ENCODE data around the gene TNNT1.
A peak's percentile ranks its signal among the peaks of the same experiment; 100 is the strongest.
"Not testable (repeated sequence)": the region's sequence is repeated elsewhere in the genome, so short reads cannot be mapped to it uniquely, and the experiment has no call there.

Gene TNNT1

GRCh38 chr19:55166530-55167268 lies 17.7 kb upstream of the TNNT1 start, which contains the start of gene DNAAF3:
DNAAF3 (minus strand) TSS chr19:55166613; CDS start chr19:55166413, 200 bp downstream.
- peak; percentile 97 for DNase-seq

- peak; percentile 31 for DNase-seq
Observed at GRCh38 chr19:55165952-55166529, 17.0 kb upstream of the TNNT1 start.

GRCh38 chr19:55161571-55162322 lies 12.7 kb upstream of the TNNT1 start:
- DNase-seq = no peak

- DNase-seq = no peak
Observed at GRCh38 chr19:55160986-55161365, 12.0 kb upstream of the TNNT1 start.

- peak; percentile 66 for DNase-seq
Observed at GRCh38 chr19:55160128-55160985, 11.4 kb upstream of the TNNT1 start.

- no peak for DNase-seq
Observed at GRCh38 chr19:55158848-55159749, 10.1 kb upstream of the TNNT1 start.

GRCh38 chr19:55158423-55158822 lies 9.4 kb upstream of the TNNT1 start:
- DNase-seq = no peak

GRCh38 chr19:55157064-55157908 lies 8.3 kb upstream of the TNNT1 start, which contains the start of gene TNNI3:
TNNI3 (minus strand) TSS chr19:55157732; CDS start chr19:55157589, 143 bp downstream.
- DNase-seq = no peak

GRCh38 chr19:55156202-55157063 lies 7.4 kb upstream of the TNNT1 start:
- no peak for DNase-seq

- DNase-seq = not testable (repeated sequence)
Observed at GRCh38 chr19:55155784-55156183, 6.8 kb upstream of the TNNT1 start.

GRCh38 chr19:55153652-55154264 lies 4.8 kb upstream of the TNNT1 start:
- DNase-seq = no peak

- no peak for DNase-seq
Observed at GRCh38 chr19:55152017-55152416, 3.0 kb upstream of the TNNT1 start.

GRCh38 chr19:55147545-55148251 lies 1.3 kb downstream of the TNNT1 start:
- no peak for DNase-seq

GRCh38 chr19:55146705-55147273 lies 2.2 kb downstream of the TNNT1 start:
- no peak for DNase-seq

- DNase-seq = no peak
Observed at GRCh38 chr19:55146078-55146704, 2.8 kb downstream of the TNNT1 start.

- no peak for DNase-seq
Observed at GRCh38 chr19:55145232-55145631, 3.8 kb downstream of the TNNT1 start.

GRCh38 chr19:55141696-55142095 lies 7.3 kb downstream of the TNNT1 start:
- no peak for DNase-seq

GRCh38 chr19:55137915-55138314 lies 11.1 kb downstream of the TNNT1 start:
- DNase-seq = no peak
